HEK293 (cell line): ENCODE measurements around the gene VPS33A.

ENCODE experiments used
- KLF16 ChIP-seq: fragments of 450-650 bp; formaldehyde crosslinking; IDR thresholded peaks from 2 replicates; pipeline ENCODE4 v1.5.1; 2017; ENCODE audit warnings: missing biosample characterization, missing genetic modification characterization
- ZNF184 ChIP-seq: fragments of 450-650 bp; IDR thresholded peaks from 2 replicates; pipeline ENCODE4 v1.5.1; 2018; ENCODE audit warnings: missing biosample characterization, mild to moderate bottlenecking, missing genetic modification characterization

DNA sequence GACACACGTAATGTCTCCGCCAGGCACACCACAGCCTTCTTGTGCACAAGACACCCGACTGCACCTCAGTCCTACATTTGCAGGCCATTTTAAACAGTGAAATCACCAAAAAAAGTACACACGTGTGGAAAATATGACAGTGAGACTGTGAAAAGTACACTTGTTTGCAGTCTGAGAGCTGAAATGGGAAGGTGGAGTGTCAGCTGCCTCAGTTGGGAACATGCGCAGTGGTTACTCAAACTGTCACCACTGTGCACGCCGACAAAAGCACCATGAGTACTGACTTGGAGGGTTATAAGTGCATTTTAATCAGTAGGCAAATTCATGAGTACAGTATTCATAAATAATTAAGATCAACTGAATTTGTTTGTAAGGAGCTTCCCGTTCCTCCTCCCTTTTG lies 15.8 kb downstream of the VPS33A start:
- TF ChIP-seq ZNF184 (tag by site-specific recombination) (no peak), KLF16 (tag by site-specific recombination) (no peak)
